KOPT-K1 (cell line): Measurements from ENCODE around the gene AGAP2.
A peak's percentile ranks its signal among the peaks of the same experiment; 100 is the strongest.

Experiments
- H3K27ac ChIP-seq: fragments of 200-600 bp; sonication (generic); 2 replicates; pipeline ENCODE4 v1.5.1; 2016; ENCODE audit warnings: antibody characterized with exemption, mild to moderate bottlenecking, low read depth, low read length; ENCODE audit not compliant: poor library complexity, severe bottlenecking
- H3K36me3 ChIP-seq: fragments of 200-600 bp; sonication (generic); 2 replicates; pipeline ENCODE4 v1.5.1; 2017; ENCODE audit warnings: antibody characterized with exemption, mild to moderate bottlenecking, low read length, moderate library complexity; ENCODE audit not compliant: insufficient read depth
- H3K9me3 ChIP-seq: fragments of 200-600 bp; sonication (generic); 2 replicates; pipeline ENCODE4 v1.5.1; 2017; ENCODE audit warnings: antibody characterized with exemption, low read length, mild to moderate bottlenecking; ENCODE audit not compliant: insufficient read depth, poor library complexity, severe bottlenecking

AGAP2 gene

GRCh38 chr12:57751432-57751787, 12.9 kb upstream of the AGAP2 start:
- H3K9me3 ChIP-seq: no peaks in the 10 kb centered on the region
- peaks cover 47% of the 10 kb centered on the region for H3K36me3 ChIP-seq
- peak overlapping the region; percentile 93 for H3K27ac ChIP-seq

GRCh38 chr12:57750561-57751431, 12.3 kb upstream of the AGAP2 start:
- Histone ChIP-seq H3K9me3 (no peaks in the 10 kb centered on the region), H3K27ac (peak overlapping the region; percentile 93)

GRCh38 chr12:57749061-57749460, 10.5 kb upstream of the AGAP2 start:
- H3K27ac ChIP-seq: no peak overlapping the region
- peaks cover 57% of the 10 kb centered on the region for H3K36me3 ChIP-seq

More at GRCh38 chr12:57750561-57751431, 12.3 kb upstream of the AGAP2 start:
- peaks cover 53% of the 10 kb centered on the region for H3K36me3 ChIP-seq

GRCh38 chr12:57746025-57746424, 7.5 kb upstream of the AGAP2 start:
- Histone ChIP-seq H3K36me3 (peaks cover 56% of the 10 kb centered on the region), H3K27ac (no peak overlapping the region)

More at GRCh38 chr12:57749061-57749460, 10.5 kb upstream of the AGAP2 start:
- no peaks in the 10 kb centered on the region for H3K9me3 ChIP-seq

GRCh38 chr12:57745485-57745881, 6.9 kb upstream of the AGAP2 start:
- Histone ChIP-seq H3K9me3 (no peaks in the 10 kb centered on the region), H3K36me3 (peaks cover 50% of the 10 kb centered on the region), H3K27ac (peak overlapping the region; percentile 78)

More at GRCh38 chr12:57746025-57746424, 7.5 kb upstream of the AGAP2 start:
- no peaks in the 10 kb centered on the region for H3K9me3 ChIP-seq

- Histone ChIP-seq H3K9me3 (no peaks in the 10 kb centered on the region), H3K36me3 (peaks cover 47% of the 10 kb centered on the region), H3K27ac (peak within 1 kb of the TSS; percentile 78)
Measured at GRCh38 chr12:57744777-57745484, 6.4 kb upstream of the AGAP2 start, which contains the start of gene TSPAN31. TSPAN31 (plus strand) TSS chr12:57745039; CDS start chr12:57745155, 116 bp downstream.

- H3K9me3 ChIP-seq: no peaks in the 10 kb centered on the region
- H3K36me3 ChIP-seq: peaks cover 47% of the 10 kb centered on the region
- H3K27ac ChIP-seq: peak overlapping the region; percentile 78
Measured at GRCh38 chr12:57744194-57744776, 5.7 kb upstream of the AGAP2 start.

GRCh38 chr12:57743769-57744168, 5.2 kb upstream of the AGAP2 start:
- H3K36me3 ChIP-seq: peaks cover 47% of the 10 kb centered on the region
- no peaks in the 10 kb centered on the region for H3K9me3 ChIP-seq
- no peak overlapping the region for H3K27ac ChIP-seq

- H3K9me3 ChIP-seq: no peaks in the 10 kb centered on the region
- H3K36me3 ChIP-seq: peaks cover 35% of the 10 kb centered on the region
Measured at GRCh38 chr12:57741844-57742738, 3.5 kb upstream of the AGAP2 start.

GRCh38 chr12:57741413-57741789, 2.9 kb upstream of the AGAP2 start:
- H3K36me3 ChIP-seq: peaks cover 35% of the 10 kb centered on the region
- H3K27ac ChIP-seq: peak overlapping the region; percentile 80
- H3K9me3 ChIP-seq: no peaks in the 10 kb centered on the region

More at GRCh38 chr12:57741844-57742738, 3.5 kb upstream of the AGAP2 start:
- H3K27ac ChIP-seq: peak overlapping the region; percentile 80

- peak overlapping the region; percentile 80 for H3K27ac ChIP-seq
- peaks cover 34% of the 10 kb centered on the region for H3K36me3 ChIP-seq
- H3K9me3 ChIP-seq: no peaks in the 10 kb centered on the region
Measured at GRCh38 chr12:57740656-57741412, 2.3 kb upstream of the AGAP2 start.

GRCh38 chr12:57739914-57740538, 1.5 kb upstream of the AGAP2 start:
- Histone ChIP-seq H3K27ac (peak overlapping the region; percentile 80), H3K9me3 (no peaks in the 10 kb centered on the region), H3K36me3 (peaks cover 38% of the 10 kb centered on the region)

GRCh38 chr12:57739387-57739786, 845 bp upstream of the AGAP2 start:
- H3K36me3 ChIP-seq: peaks cover 44% of the 10 kb centered on the region
- no peaks in the 10 kb centered on the region for H3K9me3 ChIP-seq
- H3K27ac ChIP-seq: peak overlapping the region; percentile 80
